K562 (cell line): ENCODE results near the gene BTAF1. TPM values are rescaled to one million over a fixed set of nuclear protein-coding genes. Genes with fewer than 3 reads are reported as not detected.

Experiments
- ATAC-seq: fragments of 200-7000 bp; cut with Tn5 transposase; 3 replicates; pipeline ENCODE4 v1.9.1; 2020; ENCODE audit warnings: moderate library complexity
- BruUV-seq: library from RNA; stranded (reverse); fragments of 400-500 nt; replicated peaks from 2 replicates; lab custom pipeline; 2021; lab: Mats Ljungman, UMichigan
- CTCF ChIA-PET: fragments of 300-600 bp; formaldehyde crosslinking; extraction: SDS; loops from one replicate; lab custom pipeline; 2021; ENCODE audit warnings: low intra/inter-chr PET ratio; lab: Yijun Ruan, JAX
- POLR2A ChIA-PET: fragments of 300-600, 350-650 bp; sonication (Branson Sonifier 250); formaldehyde crosslinking; extraction: SDS; loops from one replicate; lab custom pipeline; 2021; ENCODE audit warnings: antibody characterized with exemption, inconsistent platforms; lab: Yijun Ruan, JAX
- DNase-seq, 4 experiments: peaks; one replicate each; pipeline versions ENCODE4 v3.0.0 to v3.0.0-alpha.2; 2011 to 2018; ENCODE audit warnings: low spot score in 3 of 4, mixed read lengths in 3 of 4; ENCODE audit errors: extremely low read depth in 1 of 4
- FAIRE-seq: peaks from 2 replicates; lab custom pipeline; 2011; peaks lifted over from hg19 to GRCh38; lab: Jason Lieb, UNC
- H2AFZ ChIP-seq: 2 replicates; pipeline ENCODE4 v1.6.0; 2011; ENCODE audit warnings: low read depth, low read length, control low read depth, inconsistent platforms
- H3K27ac ChIP-seq: fragments of 200-600 bp; 3 replicates; pipeline ENCODE4 v1.8.0; 2011; ENCODE audit warnings: low read depth, mild to moderate bottlenecking, control low read depth, inconsistent platforms, low read length, moderate library complexity, mixed read lengths; ENCODE audit errors: extremely low read depth
- H3K27me3 ChIP-seq, 2 experiments: fragments of 300-600 bp in 1 of 2; 2 replicates in 1 of 2; 3 replicates in 1 of 2; pipeline versions ENCODE4 v1.6.0 to v1.8.0; 2011; ENCODE audit warnings: inconsistent platforms in 2 of 2, low read length in 2 of 2, mild to moderate bottlenecking in 1 of 2, mixed read lengths in 1 of 2, moderate library complexity in 1 of 2; ENCODE audit not compliant: control insufficient read depth in 2 of 2, insufficient read depth in 2 of 2
- H3K36me3 ChIP-seq: fragments of 300-600 bp; 3 replicates; pipeline ENCODE4 v1.8.0; 2011; ENCODE audit warnings: mild to moderate bottlenecking, low read length, inconsistent platforms; ENCODE audit not compliant: control insufficient read depth, insufficient read depth
- H3K4me1 ChIP-seq, 2 experiments: fragments of 200-600 bp in 1 of 2; replicated peaks in 1 of 2; 2 replicates in 1 of 2; 3 replicates in 1 of 2; pipeline versions ENCODE4 v1.5.1 to v1.8.0; 2011; ENCODE audit warnings: inconsistent platforms in 2 of 2, low read length in 2 of 2, mild to moderate bottlenecking in 1 of 2, mixed read lengths in 1 of 2, moderate library complexity in 1 of 2; ENCODE audit not compliant: control insufficient read depth in 2 of 2, insufficient read depth in 2 of 2
- H3K4me2 ChIP-seq: 2 replicates; pipeline ENCODE4 v1.6.1; 2011; ENCODE audit warnings: low read length, control low read depth, inconsistent platforms, mixed read lengths; ENCODE audit not compliant: insufficient read depth
- H3K4me3 ChIP-seq: fragments of 200-600 bp; sonication (generic), shearing (Covaris generic); 2 replicates; pipeline ENCODE4 v1.5.1; 2016; ENCODE audit warnings: control low read depth, inconsistent platforms
- H3K79me2 ChIP-seq: fragments of 200-600 bp; 3 replicates; pipeline ENCODE4 v1.8.0; 2011; ENCODE audit warnings: low read length, inconsistent platforms; ENCODE audit not compliant: control insufficient read depth, insufficient read depth
- H3K9ac ChIP-seq, 2 experiments: 2 replicates each; pipeline versions ENCODE4 v1.6.0 to v1.6.1; 2011; ENCODE audit warnings: low read depth in 2 of 2, low read length in 2 of 2, control low read depth in 1 of 2, inconsistent platforms in 1 of 2, mild to moderate bottlenecking in 1 of 2, mixed read lengths in 1 of 2; ENCODE audit not compliant: insufficient read depth in 1 of 2
- H3K9me1 ChIP-seq: one replicate; pipeline ENCODE4 v1.6.0; 2011; ENCODE audit warnings: inconsistent platforms, mild to moderate bottlenecking, low read length, moderate library complexity; ENCODE audit not compliant: control insufficient read depth, insufficient read depth
- H3K9me3 ChIP-seq: replicated peaks from 2 replicates; pipeline ENCODE4 v1.5.1; 2011; ENCODE audit warnings: low read depth, low read length, inconsistent platforms; ENCODE audit not compliant: control insufficient read depth, insufficient read depth
- H4K20me1 ChIP-seq: replicated peaks from 2 replicates; pipeline ENCODE4 v1.6.1; 2011; ENCODE audit warnings: low read length, inconsistent platforms, mixed read lengths; ENCODE audit not compliant: control insufficient read depth, insufficient read depth
- GTF2A2 ChIP-seq: IDR thresholded peaks from 2 replicates; pipeline ENCODE4 v1.6.1; 2016; ENCODE audit warnings: mild to moderate bottlenecking, missing genetic modification characterization, missing compliant biosample characterization
- ILK ChIP-seq: fragments of 450-650 bp; IDR thresholded peaks from 2 replicates; pipeline ENCODE4 v1.6.1; 2016; ENCODE audit warnings: missing genetic modification characterization, low read depth, mild to moderate bottlenecking, missing compliant biosample characterization, moderate library complexity, borderline replicate concordance
- NCOA1 ChIP-seq: fragments of 450-650 bp; IDR thresholded peaks from 2 replicates; pipeline ENCODE4 v1.6.1; 2016; ENCODE audit warnings: low read depth
- PTTG1 ChIP-seq: fragments of 450-650 bp; IDR thresholded peaks from 2 replicates; pipeline ENCODE4 v1.6.1; 2016; ENCODE audit warnings: low read depth, mild to moderate bottlenecking, missing genetic modification characterization, missing compliant biosample characterization
- SNIP1 ChIP-seq: fragments of 450-650 bp; IDR thresholded peaks from 2 replicates; pipeline ENCODE4 v1.7.1; 2017; ENCODE audit warnings: low read depth, mild to moderate bottlenecking
- ZNF140 ChIP-seq: fragments of 250-450 bp; sonication (Bioruptor Pico); IDR thresholded peaks from 2 replicates; pipeline ENCODE4 v1.8.0; 2021; ENCODE audit warnings: moderate library complexity, mild to moderate bottlenecking, inconsistent platforms
- ZNF23 ChIP-seq: fragments of 250-450 bp; sonication (Bioruptor Pico); IDR thresholded peaks from 2 replicates; pipeline ENCODE4 v1.4.0; 2020; ENCODE audit warnings: mild to moderate bottlenecking
- ZNF311 ChIP-seq: fragments of 250-450 bp; sonication (Bioruptor Pico); IDR thresholded peaks from 2 replicates; pipeline ENCODE4 v1.4.0; 2020; ENCODE audit warnings: mild to moderate bottlenecking, moderate library complexity
- ZNF431 ChIP-seq: sonication (generic); formaldehyde crosslinking; IDR thresholded peaks from 2 replicates; pipeline ENCODE4 v1.8.0; 2022; ENCODE audit warnings: mild to moderate bottlenecking, missing genetic modification reagents
- ZSCAN29 ChIP-seq: fragments of 450-650 bp; IDR thresholded peaks from 2 replicates; pipeline ENCODE4 v1.6.1; 2017
- WGBS: fragments of 100-300 bp; shearing (Covaris generic); methylation state at CpG from one replicate; pipeline ENCODE4 v1.1.6; 2016; ENCODE audit warnings: low coverage, mixed read lengths; ENCODE audit not compliant: insufficient coverage; ENCODE audit errors: missing lambda C conversion rate; 5-methylcytosine and 5-hydroxymethylcytosine counted together
- in situ Hi-C: fragments of 300-500 bp; cut with MboI; formaldehyde crosslinking; loops from 4 replicates; pipeline ENCODE4 v1.15.0; 2018; ENCODE audit warnings: inconsistent platforms, mixed read lengths
- intact Hi-C: fragments of 100-400 bp; cut with micrococcal nuclease; formaldehyde crosslinking; loops from 2 replicates; pipeline ENCODE4 v1.14.2; 2022
- polyA plus RNA-seq, 8 experiments: library from polyadenylated mRNA; depleted of rRNA in 4 of 8; stranded (reverse) in 5 of 8; unstranded in 3 of 8; fragments of >200 nt; fragmentation: Nextera tagmentation in 2 of 8; fragmentation: Illumina TruSeq in 1 of 8; extraction: Ambion mirVana in 2 of 8; extraction: Trizol in 1 of 8; gene quantifications; 2 replicates each; pipeline versions ENCODE4 v1.2.1 to v1.2.3, GENCODE V29; 2011 to 2014; ENCODE audit warnings: inconsistent platforms in 1 of 8, missing spikeins in 1 of 8
- total RNA-seq, 7 experiments: library from RNA; depleted of rRNA in 6 of 7; stranded (reverse); fragments of >200 nt in 6 of 7; fragmentation: Illumina TruSeq in 2 of 7; extraction: Trizol in 2 of 7; gene quantifications; 2 replicates each; pipeline versions ENCODE4 v1.2.1 to v1.2.3, GENCODE V29; 2011 to 2021; ENCODE audit warnings: low replicate concordance in 1 of 7
- TF ChIP-seq, protein P1 (sequence below): IDR thresholded peaks from 2 replicates; pipeline ENCODE4 v1.6.1; 2011; ENCODE audit not compliant: insufficient read length; ENCODE audit errors: extremely low read depth
- TF ChIP-seq, protein P2 (sequence below): fragments of 250-450 bp; sonication (Bioruptor Pico); IDR thresholded peaks from 2 replicates; pipeline ENCODE4 v1.6.1; 2021; ENCODE audit warnings: mild to moderate bottlenecking
- TF ChIP-seq, protein P3 (sequence below): sonication (generic); formaldehyde crosslinking; IDR thresholded peaks from 2 replicates; pipeline ENCODE4 v1.8.1; 2023; ENCODE audit warnings: mild to moderate bottlenecking, missing genetic modification reagents
- TF ChIP-seq, protein P4 (sequence below): sonication (generic); IDR thresholded peaks from 2 replicates; pipeline ENCODE4 v1.6.1; 2016

The BTAF1 gene
- total and polyA plus RNA-seq, 9 of the 15 experiments (the other 6 are each of a cell fraction or from before 2014, with no cell fraction given), result 6.6 to 70.7 (median 30.5) TPM

DNA sequence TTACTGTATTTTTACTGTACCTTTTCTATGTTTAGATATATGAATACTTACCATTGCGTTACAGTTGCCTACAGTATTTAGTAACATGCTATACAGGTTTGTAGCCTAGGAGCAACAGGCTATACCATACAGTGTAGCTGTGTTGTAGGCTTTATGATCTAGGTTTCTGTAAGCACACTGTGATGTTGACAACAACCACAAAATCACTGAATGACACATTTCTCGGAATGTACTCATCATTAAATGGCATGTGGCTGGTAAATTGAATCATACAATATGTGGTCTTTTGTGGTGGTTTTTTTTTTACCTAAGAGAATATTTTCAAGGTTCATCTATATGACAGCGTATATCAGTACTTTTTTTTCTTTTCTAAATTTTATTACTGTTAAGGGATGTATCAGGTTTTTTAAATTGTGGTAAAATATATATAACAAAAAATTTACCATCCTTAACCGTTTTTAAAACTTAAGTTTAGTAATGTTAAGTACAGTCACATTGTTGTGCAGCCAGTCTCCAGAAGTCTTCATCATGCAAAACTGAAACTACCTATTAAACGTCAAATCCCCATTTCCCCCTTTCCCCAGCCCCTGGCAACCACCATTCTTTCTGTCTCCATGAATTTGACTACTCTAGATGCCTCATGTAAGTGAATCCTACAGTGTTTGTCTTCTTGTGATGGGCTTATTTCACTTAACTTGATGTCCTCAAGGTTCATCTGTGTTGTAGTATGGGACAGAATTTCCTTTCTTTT lies 21.5 kb downstream of the BTAF1 start:
- intact Hi-C loops, result no loop called here
- TF ChIP-seq ZNF23 (CRISPR knock-in tag) (no peak), ZNF311 (CRISPR knock-in tag) (no peak), ZNF431 (no peak), SNIP1 (no peak), GTF2A2 (tag) (no peak), NCOA1 (no peak), PTTG1 (tag) (no peak), ZSCAN29 (no peak), ZNF140 (CRISPR knock-in tag) (no peak), ILK (tag) (no peak)
- TF ChIP-seq, protein P1, sequence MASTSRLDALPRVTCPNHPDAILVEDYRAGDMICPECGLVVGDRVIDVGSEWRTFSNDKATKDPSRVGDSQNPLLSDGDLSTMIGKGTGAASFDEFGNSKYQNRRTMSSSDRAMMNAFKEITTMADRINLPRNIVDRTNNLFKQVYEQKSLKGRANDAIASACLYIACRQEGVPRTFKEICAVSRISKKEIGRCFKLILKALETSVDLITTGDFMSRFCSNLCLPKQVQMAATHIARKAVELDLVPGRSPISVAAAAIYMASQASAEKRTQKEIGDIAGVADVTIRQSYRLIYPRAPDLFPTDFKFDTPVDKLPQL, result no peak
- TF ChIP-seq, protein P2, sequence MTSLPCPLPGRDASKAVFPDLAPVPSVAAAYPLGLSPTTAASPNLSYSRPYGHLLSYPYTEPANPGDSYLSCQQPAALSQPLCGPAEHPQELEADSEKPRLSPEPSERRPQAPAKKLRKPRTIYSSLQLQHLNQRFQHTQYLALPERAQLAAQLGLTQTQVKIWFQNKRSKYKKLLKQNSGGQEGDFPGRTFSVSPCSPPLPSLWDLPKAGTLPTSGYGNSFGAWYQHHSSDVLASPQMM, result no peak
- TF ChIP-seq, protein P3, sequence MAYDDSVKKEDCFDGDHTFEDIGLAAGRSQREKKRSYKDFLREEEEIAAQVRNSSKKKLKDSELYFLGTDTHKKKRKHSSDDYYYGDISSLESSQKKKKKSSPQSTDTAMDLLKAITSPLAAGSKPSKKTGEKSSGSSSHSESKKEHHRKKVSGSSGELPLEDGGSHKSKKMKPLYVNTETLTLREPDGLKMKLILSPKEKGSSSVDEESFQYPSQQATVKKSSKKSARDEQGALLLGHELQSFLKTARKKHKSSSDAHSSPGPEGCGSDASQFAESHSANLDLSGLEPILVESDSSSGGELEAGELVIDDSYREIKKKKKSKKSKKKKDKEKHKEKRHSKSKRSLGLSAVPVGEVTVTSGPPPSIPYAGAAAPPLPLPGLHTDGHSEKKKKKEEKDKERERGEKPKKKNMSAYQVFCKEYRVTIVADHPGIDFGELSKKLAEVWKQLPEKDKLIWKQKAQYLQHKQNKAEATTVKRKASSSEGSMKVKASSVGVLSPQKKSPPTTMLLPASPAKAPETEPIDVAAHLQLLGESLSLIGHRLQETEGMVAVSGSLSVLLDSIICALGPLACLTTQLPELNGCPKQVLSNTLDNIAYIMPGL (CRISPR knock-in tag), result no peak
- TF ChIP-seq, protein P4, sequence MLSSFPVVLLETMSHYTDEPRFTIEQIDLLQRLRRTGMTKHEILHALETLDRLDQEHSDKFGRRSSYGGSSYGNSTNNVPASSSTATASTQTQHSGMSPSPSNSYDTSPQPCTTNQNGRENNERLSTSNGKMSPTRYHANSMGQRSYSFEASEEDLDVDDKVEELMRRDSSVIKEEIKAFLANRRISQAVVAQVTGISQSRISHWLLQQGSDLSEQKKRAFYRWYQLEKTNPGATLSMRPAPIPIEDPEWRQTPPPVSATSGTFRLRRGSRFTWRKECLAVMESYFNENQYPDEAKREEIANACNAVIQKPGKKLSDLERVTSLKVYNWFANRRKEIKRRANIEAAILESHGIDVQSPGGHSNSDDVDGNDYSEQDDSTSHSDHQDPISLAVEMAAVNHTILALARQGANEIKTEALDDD, result no peak
- no peak for FAIRE-seq

More for the DNA sequence above, 21.5 kb downstream of the BTAF1 start:
- Histone ChIP-seq H2AFZ (no peak overlapping the region), H3K9ac (no peak overlapping the region), H3K4me3 (no peak overlapping the region), H3K9me3 (no peaks in the 10 kb centered on the region), H3K27me3 (no peaks in the 10 kb centered on the region), H3K4me1 (no peaks in the 10 kb centered on the region; a peak in 1 of 5 replicates), H3K36me3 (peaks cover 56% of the 10 kb centered on the region; the same call in 2 of the 3 replicates), H3K79me2 (peaks cover 14% of the 10 kb centered on the region; the same call in 2 of the 3 replicates), H3K27ac (no peak overlapping the region), H4K20me1 (no peaks in the 10 kb centered on the region), H3K9me1 (no peaks in the 10 kb centered on the region), H3K4me2 (no peak overlapping the region)
- no TSS peak for BruUV-seq
- in situ Hi-C loops, result no loop called here
- DNase-seq, result no peak
- ChIA-PET CTCF (no interaction called here), POLR2A (no interaction called here)
- ATAC-seq, result no peak
- 96% methylated on average over 4 of the region's 5 CpGs for WGBS
